GM18951 (cell line): ENCODE measurements around the gene CDC14B.
"Not testable (repeated sequence)": the region's sequence is repeated elsewhere in the genome, so short reads cannot be mapped to it uniquely, and the experiment has no call there.

Experiments
- POLR2A ChIP-seq: IDR thresholded peaks from 4 replicates; pipeline ENCODE4 v1.6.1; 2011; ENCODE audit warnings: mild to moderate bottlenecking; ENCODE audit not compliant: insufficient read length, insufficient read depth; ENCODE audit errors: extremely low read depth
- in situ Hi-C: fragments of 300-500 bp; cut with MboI; formaldehyde crosslinking; loops from one replicate; pipeline ENCODE4 v1.12.0; 2022; ENCODE audit warnings: low sequenced_read_pairs, mixed read lengths, inconsistent platforms; ENCODE audit not compliant: unreplicated experiment

The CDC14B gene

GRCh38 chr9:96556701-96557461, 62.8 kb downstream of the CDC14B start:
- TF ChIP-seq POLR2A, result no peak
- in situ Hi-C loops, result no loop called here

- in situ Hi-C loops, result no loop called here
- TF ChIP-seq POLR2A, result no peak
Measured at GRCh38 chr9:96555567-96556386, 63.9 kb downstream of the CDC14B start.

GRCh38 chr9:96554801-96555566, 64.7 kb downstream of the CDC14B start:
- in situ Hi-C loops, result no loop called here
- TF ChIP-seq POLR2A, result no peak

- no peak for TF ChIP-seq POLR2A
- in situ Hi-C loops, result no loop called here
Measured at GRCh38 chr9:96554326-96554725, 65.3 kb downstream of the CDC14B start.

GRCh38 chr9:96553070-96553469, 66.6 kb downstream of the CDC14B start:
- in situ Hi-C loops, result no loop called here
- TF ChIP-seq POLR2A, result no peak

GRCh38 chr9:96551403-96551802, 68.2 kb downstream of the CDC14B start:
- TF ChIP-seq POLR2A, result no peak
- in situ Hi-C loops, result no loop called here

GRCh38 chr9:96550659-96551058, 69.0 kb downstream of the CDC14B start:
- in situ Hi-C loops, result no loop called here
- no peak for TF ChIP-seq POLR2A

- in situ Hi-C loops, result not testable (repeated sequence)
Measured at GRCh38 chr9:96543131-96543530, 76.5 kb downstream of the CDC14B start.

GRCh38 chr9:96540106-96540505, 79.5 kb downstream of the CDC14B start:
- no peak for TF ChIP-seq POLR2A
- in situ Hi-C loops, result no loop called here

GRCh38 chr9:96532173-96532572, 87.5 kb downstream of the CDC14B start:
- no peak for TF ChIP-seq POLR2A

GRCh38 chr9:96524764-96525163, 94.9 kb downstream of the CDC14B start:
- TF ChIP-seq POLR2A, result no peak
- in situ Hi-C loops, result no loop called here

More at GRCh38 chr9:96532173-96532572, 87.5 kb downstream of the CDC14B start:
- in situ Hi-C loops, result no loop called here

- TF ChIP-seq POLR2A, result no peak
- in situ Hi-C loops, result no loop called here
Measured at GRCh38 chr9:96524045-96524444, 95.6 kb downstream of the CDC14B start.

GRCh38 chr9:96523374-96523773, 96.3 kb downstream of the CDC14B start:
- no peak for TF ChIP-seq POLR2A
- in situ Hi-C loops, result no loop called here
